ENCODE data around the gene CDKAL1.

Gene CDKAL1

DNA sequence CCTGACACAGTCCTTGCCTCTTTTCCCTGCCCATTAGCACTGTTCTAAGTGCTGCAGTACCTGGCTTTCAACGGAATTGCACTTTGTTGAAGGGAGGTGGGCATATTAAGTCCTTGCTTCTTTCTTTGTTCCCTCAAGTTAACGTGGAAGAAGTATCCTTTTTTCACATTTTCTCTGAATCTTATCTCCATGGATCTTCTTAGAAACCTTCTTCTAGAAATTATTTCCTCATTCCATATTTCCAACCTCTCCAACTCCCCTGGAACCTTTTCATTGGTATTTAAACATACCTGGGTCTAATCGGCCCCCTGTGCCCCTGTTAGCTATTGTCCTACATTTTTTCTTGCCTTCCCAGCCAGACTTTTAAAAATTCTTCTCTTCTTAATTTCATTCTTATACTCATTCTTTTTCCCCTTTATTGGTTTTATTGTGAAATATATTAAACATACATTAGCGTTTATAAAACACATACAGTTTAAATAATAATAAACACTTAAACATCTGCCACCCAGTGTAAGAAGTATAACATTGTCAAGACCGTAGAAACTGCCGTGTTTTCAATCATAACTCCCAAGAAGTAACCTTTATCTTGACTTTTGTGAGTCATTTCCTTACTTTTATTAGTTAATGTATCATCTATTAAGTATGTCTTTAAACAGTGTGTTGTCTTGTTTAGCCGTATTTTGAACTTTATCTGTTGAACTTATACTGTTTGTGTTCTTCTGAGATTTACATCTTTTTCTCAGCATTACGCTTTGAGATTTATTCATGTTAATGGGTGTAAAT is 118.2 kb downstream of the CDKAL1 start:
- TF ChIP-seq, protein P1, sequence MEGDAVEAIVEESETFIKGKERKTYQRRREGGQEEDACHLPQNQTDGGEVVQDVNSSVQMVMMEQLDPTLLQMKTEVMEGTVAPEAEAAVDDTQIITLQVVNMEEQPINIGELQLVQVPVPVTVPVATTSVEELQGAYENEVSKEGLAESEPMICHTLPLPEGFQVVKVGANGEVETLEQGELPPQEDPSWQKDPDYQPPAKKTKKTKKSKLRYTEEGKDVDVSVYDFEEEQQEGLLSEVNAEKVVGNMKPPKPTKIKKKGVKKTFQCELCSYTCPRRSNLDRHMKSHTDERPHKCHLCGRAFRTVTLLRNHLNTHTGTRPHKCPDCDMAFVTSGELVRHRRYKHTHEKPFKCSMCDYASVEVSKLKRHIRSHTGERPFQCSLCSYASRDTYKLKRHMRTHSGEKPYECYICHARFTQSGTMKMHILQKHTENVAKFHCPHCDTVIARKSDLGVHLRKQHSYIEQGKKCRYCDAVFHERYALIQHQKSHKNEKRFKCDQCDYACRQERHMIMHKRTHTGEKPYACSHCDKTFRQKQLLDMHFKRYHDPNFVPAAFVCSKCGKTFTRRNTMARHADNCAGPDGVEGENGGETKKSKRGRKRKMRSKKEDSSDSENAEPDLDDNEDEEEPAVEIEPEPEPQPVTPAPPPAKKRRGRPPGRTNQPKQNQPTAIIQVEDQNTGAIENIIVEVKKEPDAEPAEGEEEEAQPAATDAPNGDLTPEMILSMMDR (IDR thresholded peaks at IDR 0.05; ENCODE audit: insufficient read depth, low read length), result no peak
- TF ChIP-seq GABPA (IDR thresholded peaks at IDR 0.05; ENCODE audit: low read depth), result no peak
- TF ChIP-seq, protein P2, sequence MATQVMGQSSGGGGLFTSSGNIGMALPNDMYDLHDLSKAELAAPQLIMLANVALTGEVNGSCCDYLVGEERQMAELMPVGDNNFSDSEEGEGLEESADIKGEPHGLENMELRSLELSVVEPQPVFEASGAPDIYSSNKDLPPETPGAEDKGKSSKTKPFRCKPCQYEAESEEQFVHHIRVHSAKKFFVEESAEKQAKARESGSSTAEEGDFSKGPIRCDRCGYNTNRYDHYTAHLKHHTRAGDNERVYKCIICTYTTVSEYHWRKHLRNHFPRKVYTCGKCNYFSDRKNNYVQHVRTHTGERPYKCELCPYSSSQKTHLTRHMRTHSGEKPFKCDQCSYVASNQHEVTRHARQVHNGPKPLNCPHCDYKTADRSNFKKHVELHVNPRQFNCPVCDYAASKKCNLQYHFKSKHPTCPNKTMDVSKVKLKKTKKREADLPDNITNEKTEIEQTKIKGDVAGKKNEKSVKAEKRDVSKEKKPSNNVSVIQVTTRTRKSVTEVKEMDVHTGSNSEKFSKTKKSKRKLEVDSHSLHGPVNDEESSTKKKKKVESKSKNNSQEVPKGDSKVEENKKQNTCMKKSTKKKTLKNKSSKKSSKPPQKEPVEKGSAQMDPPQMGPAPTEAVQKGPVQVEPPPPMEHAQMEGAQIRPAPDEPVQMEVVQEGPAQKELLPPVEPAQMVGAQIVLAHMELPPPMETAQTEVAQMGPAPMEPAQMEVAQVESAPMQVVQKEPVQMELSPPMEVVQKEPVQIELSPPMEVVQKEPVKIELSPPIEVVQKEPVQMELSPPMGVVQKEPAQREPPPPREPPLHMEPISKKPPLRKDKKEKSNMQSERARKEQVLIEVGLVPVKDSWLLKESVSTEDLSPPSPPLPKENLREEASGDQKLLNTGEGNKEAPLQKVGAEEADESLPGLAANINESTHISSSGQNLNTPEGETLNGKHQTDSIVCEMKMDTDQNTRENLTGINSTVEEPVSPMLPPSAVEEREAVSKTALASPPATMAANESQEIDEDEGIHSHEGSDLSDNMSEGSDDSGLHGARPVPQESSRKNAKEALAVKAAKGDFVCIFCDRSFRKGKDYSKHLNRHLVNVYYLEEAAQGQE (IDR thresholded peaks at IDR 0.05; ENCODE audit: insufficient replicate concordance, low read depth), result no peak
- TF ChIP-seq SPI1 (IDR thresholded peaks at IDR 0.05; ENCODE audit: borderline replicate concordance, low read depth), result no peak
- no peak for TF ChIP-seq POLR2AphosphoS5 (IDR thresholded peaks at IDR 0.05; ENCODE audit: low read depth)
- H3K27ac ChIP-seq (replicated peaks), result no peak overlapping the region
- H3K4me3 ChIP-seq (replicated peaks; ENCODE audit: insufficient read depth, low read length), result no peak overlapping the region
- H3K27me3 ChIP-seq (ENCODE audit: insufficient read depth, poor library complexity, severe bottlenecking), result no peaks in the 10 kb centered on the region
- no peak for DNase-seq (ENCODE audit: low read depth in 1 of 2, low spot score in 1 of 2)

DNA sequence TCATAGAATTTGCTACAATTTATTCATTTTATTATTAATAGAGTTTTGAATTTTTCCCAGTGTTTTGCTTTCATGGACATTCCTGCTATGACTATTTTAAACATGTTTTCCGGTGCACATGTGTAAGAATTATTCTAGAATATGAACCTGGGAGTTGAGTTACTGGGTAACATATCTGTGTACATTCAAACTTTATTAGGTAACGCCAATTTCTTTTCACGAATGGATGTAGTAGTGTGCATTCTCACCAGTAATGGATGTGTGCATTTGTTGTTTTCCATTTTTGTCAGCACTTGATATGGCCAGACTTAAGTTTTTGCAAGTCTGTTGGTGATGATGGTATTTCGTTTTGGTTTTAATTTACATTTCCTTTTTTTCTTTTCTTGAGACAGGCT is 118.8 kb downstream of the CDKAL1 start:
- Histone ChIP-seq H3K27ac (replicated peaks) (no peak overlapping the region), H3K27me3 (ENCODE audit: insufficient read depth, poor library complexity, severe bottlenecking) (no peaks in the 10 kb centered on the region), H3K4me3 (replicated peaks; ENCODE audit: insufficient read depth, low read length) (no peak overlapping the region)
- no peak for DNase-seq (ENCODE audit: low read depth in 1 of 2, low spot score in 1 of 2)
- TF ChIP-seq, protein P2 (IDR thresholded peaks at IDR 0.05; ENCODE audit: insufficient replicate concordance, low read depth), result no peak
- TF ChIP-seq, protein P1 (IDR thresholded peaks at IDR 0.05; ENCODE audit: insufficient read depth, low read length), result no peak
- TF ChIP-seq GABPA (IDR thresholded peaks at IDR 0.05; ENCODE audit: low read depth) (no peak), POLR2AphosphoS5 (IDR thresholded peaks at IDR 0.05; ENCODE audit: low read depth) (no peak), SPI1 (IDR thresholded peaks at IDR 0.05; ENCODE audit: borderline replicate concordance, low read depth) (no peak)

DNA sequence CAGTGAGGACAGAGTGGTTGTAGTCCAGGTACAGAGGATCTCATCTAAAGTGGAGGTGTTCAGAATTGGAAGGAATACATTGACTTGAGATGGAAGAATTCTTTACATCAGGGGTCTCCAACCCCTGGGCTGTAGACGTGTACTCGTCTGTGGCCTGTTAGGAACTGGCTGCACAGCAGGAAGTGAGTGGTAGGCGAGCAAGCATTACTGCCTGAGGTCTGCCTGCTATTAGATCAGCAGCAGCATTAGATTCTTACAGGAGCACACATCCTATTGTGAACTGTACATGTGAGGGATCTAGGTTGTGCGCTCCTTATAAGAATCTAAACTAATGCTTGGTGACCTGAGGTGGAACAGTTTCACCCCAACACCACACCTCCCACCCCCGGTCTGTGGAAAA is 121.1 kb downstream of the CDKAL1 start:
- DNase-seq (ENCODE audit: low read depth in 1 of 2, low spot score in 1 of 2), result no peak
- no peak for TF ChIP-seq POLR2AphosphoS5 (IDR thresholded peaks at IDR 0.05; ENCODE audit: low read depth)
- TF ChIP-seq, protein P2 (IDR thresholded peaks at IDR 0.05; ENCODE audit: insufficient replicate concordance, low read depth), result no peak
- TF ChIP-seq, protein P1 (IDR thresholded peaks at IDR 0.05; ENCODE audit: insufficient read depth, low read length), result no peak
- no peak for TF ChIP-seq SPI1 (IDR thresholded peaks at IDR 0.05; ENCODE audit: borderline replicate concordance, low read depth)
- no peak for TF ChIP-seq GABPA (IDR thresholded peaks at IDR 0.05; ENCODE audit: low read depth)

More for the DNA sequence above, 121.1 kb downstream of the CDKAL1 start:
- Histone ChIP-seq H3K27me3 (ENCODE audit: insufficient read depth, poor library complexity, severe bottlenecking) (no peaks in the 10 kb centered on the region), H3K4me3 (replicated peaks; ENCODE audit: insufficient read depth, low read length) (no peak overlapping the region), H3K27ac (replicated peaks) (no peak overlapping the region)
